IPS DF 6.9 (cell line): ENCODE data around the gene MROH7.

Experiments
- DNase-seq: peaks from one replicate; pipeline ENCODE4 v3.0.0-alpha.2; 2013; ENCODE audit warnings: low read depth, low spot score
- H3K27ac ChIP-seq: one replicate; pipeline ENCODE4 v1.5.1; 2013; ENCODE audit warnings: low read length, control low read depth
- H3K27me3 ChIP-seq: 2 replicates; pipeline ENCODE4 v1.6.1; 2013; ENCODE audit warnings: mild to moderate bottlenecking, low read length; ENCODE audit not compliant: control insufficient read depth, insufficient read depth
- H3K36me3 ChIP-seq: 2 replicates; pipeline ENCODE4 v1.6.1; 2013; ENCODE audit warnings: low read length; ENCODE audit not compliant: control insufficient read depth, insufficient read depth
- H3K4me1 ChIP-seq: 2 replicates; pipeline ENCODE4 v1.6.1; 2013; ENCODE audit warnings: low read length; ENCODE audit not compliant: control insufficient read depth, insufficient read depth
- H3K4me3 ChIP-seq: 2 replicates; pipeline ENCODE4 v1.5.1; 2013; ENCODE audit warnings: mild to moderate bottlenecking, low read length
- H3K9me3 ChIP-seq: 2 replicates; pipeline ENCODE4 v1.6.1; 2013; ENCODE audit warnings: low read length, inconsistent platforms; ENCODE audit not compliant: control insufficient read depth, insufficient read depth
- WGBS: extraction: QIAGEN DNeasy Blood & Tissue Kit; methylation state at CpG from one replicate; pipeline ENCODE4 v1.1.7; 2013; ENCODE audit warnings: mixed read lengths, missing lambda C conversion rate; ENCODE audit not compliant: insufficient read length, insufficient coverage; 5-methylcytosine and 5-hydroxymethylcytosine counted together

MROH7 gene

GRCh38 chr1:54696262-54696661, 54.7 kb downstream of the MROH7 start:
- Histone ChIP-seq H3K27me3 (no peaks in the 10 kb centered on the region), H3K4me1 (no peaks in the 10 kb centered on the region; the same call in 1 of the 2 replicates), H3K9me3 (no peaks in the 10 kb centered on the region), H3K4me3 (no peak overlapping the region), H3K27ac (no peak overlapping the region), H3K36me3 (no peaks in the 10 kb centered on the region)
- no peak for DNase-seq
- 100% methylated on average over 2 of the region's 3 CpGs for WGBS

GRCh38 chr1:54697896-54698295, 56.3 kb downstream of the MROH7 start:
- Histone ChIP-seq H3K4me1 (no peaks in the 10 kb centered on the region; the same call in 1 of the 2 replicates), H3K9me3 (no peaks in the 10 kb centered on the region), H3K27ac (no peak overlapping the region), H3K27me3 (no peaks in the 10 kb centered on the region), H3K4me3 (no peak overlapping the region), H3K36me3 (no peaks in the 10 kb centered on the region)
- WGBS, result no CpG with 5 or more reads among the region's 6 CpGs
- DNase-seq, result no peak

GRCh38 chr1:54698346-54698745, 56.8 kb downstream of the MROH7 start:
- H3K9me3 ChIP-seq, result no peaks in the 10 kb centered on the region
- WGBS, result no CpG with 5 or more reads among the region's 8 CpGs
- H3K27ac ChIP-seq, result no peak overlapping the region
- H3K27me3 ChIP-seq, result no peaks in the 10 kb centered on the region
- H3K4me3 ChIP-seq, result no peak overlapping the region
- H3K36me3 ChIP-seq, result no peaks in the 10 kb centered on the region
- H3K4me1 ChIP-seq, result no peaks in the 10 kb centered on the region; the same call in 1 of the 2 replicates
- DNase-seq, result no peak

GRCh38 chr1:54699936-54700525, 58.4 kb downstream of the MROH7 start:
- Histone ChIP-seq H3K36me3 (no peaks in the 10 kb centered on the region), H3K9me3 (no peaks in the 10 kb centered on the region), H3K27me3 (no peaks in the 10 kb centered on the region), H3K4me3 (no peak overlapping the region), H3K4me1 (no peaks in the 10 kb centered on the region; the same call in 1 of the 2 replicates), H3K27ac (no peak overlapping the region)
- no peak for DNase-seq
- no CpG with 5 or more reads among the region's 11 CpGs for WGBS

GRCh38 chr1:54701066-54701465, 59.5 kb downstream of the MROH7 start:
- WGBS, result no CpG with 5 or more reads among the region's 9 CpGs
- H3K9me3 ChIP-seq, result no peaks in the 10 kb centered on the region
- no peak overlapping the region for H3K4me3 ChIP-seq
- no peaks in the 10 kb centered on the region for H3K27me3 ChIP-seq
- H3K36me3 ChIP-seq, result no peaks in the 10 kb centered on the region
- H3K27ac ChIP-seq, result no peak overlapping the region
- DNase-seq, result no peak
- H3K4me1 ChIP-seq, result no peaks in the 10 kb centered on the region

- H3K4me1 ChIP-seq, result no peaks in the 10 kb centered on the region
- no peak overlapping the region for H3K4me3 ChIP-seq
- no CpG with 5 or more reads among the region's 11 CpGs for whole genome bisulfite sequencing
- no peak for DNase-seq
- H3K27me3 ChIP-seq, result no peaks in the 10 kb centered on the region
- no peaks in the 10 kb centered on the region for H3K9me3 ChIP-seq
- no peak overlapping the region for H3K27ac ChIP-seq
- no peaks in the 10 kb centered on the region for H3K36me3 ChIP-seq
Measured at GRCh38 chr1:54701996-54702395, 60.4 kb downstream of the MROH7 start.

- H3K9me3 ChIP-seq, result no peaks in the 10 kb centered on the region
- H3K27me3 ChIP-seq, result no peaks in the 10 kb centered on the region
- no peak overlapping the region for H3K4me3 ChIP-seq
- no CpG with 5 or more reads among the region's 10 CpGs for WGBS
- DNase-seq, result no peak
- no peaks in the 10 kb centered on the region for H3K4me1 ChIP-seq
- H3K36me3 ChIP-seq, result no peaks in the 10 kb centered on the region
- no peak overlapping the region for H3K27ac ChIP-seq
Measured at GRCh38 chr1:54703471-54703870, 61.9 kb downstream of the MROH7 start.

GRCh38 chr1:54705153-54705552, 63.6 kb downstream of the MROH7 start:
- H3K4me3 ChIP-seq, result no peak overlapping the region
- no peak overlapping the region for H3K27ac ChIP-seq
- H3K4me1 ChIP-seq, result no peaks in the 10 kb centered on the region; the same call in 1 of the 2 replicates
- whole genome bisulfite sequencing, result no CpG with 5 or more reads among the region's 2 CpGs
- no peaks in the 10 kb centered on the region for H3K27me3 ChIP-seq
- no peaks in the 10 kb centered on the region for H3K9me3 ChIP-seq
- DNase-seq, result no peak
- no peaks in the 10 kb centered on the region for H3K36me3 ChIP-seq

GRCh38 chr1:54706419-54706818, 64.8 kb downstream of the MROH7 start:
- WGBS, result no CpG with 5 or more reads among the region's 4 CpGs
- Histone ChIP-seq H3K4me3 (no peak overlapping the region), H3K27ac (no peak overlapping the region), H3K4me1 (no peaks in the 10 kb centered on the region; the same call in 1 of the 2 replicates), H3K9me3 (no peaks in the 10 kb centered on the region), H3K27me3 (no peaks in the 10 kb centered on the region), H3K36me3 (no peaks in the 10 kb centered on the region)
- no peak for DNase-seq

GRCh38 chr1:54708385-54708784, 66.8 kb downstream of the MROH7 start:
- Histone ChIP-seq H3K9me3 (no peaks in the 10 kb centered on the region), H3K36me3 (no peaks in the 10 kb centered on the region), H3K27ac (no peak overlapping the region), H3K4me3 (no peak overlapping the region), H3K27me3 (no peaks in the 10 kb centered on the region), H3K4me1 (no peaks in the 10 kb centered on the region; the same call in 1 of the 2 replicates)
- DNase-seq, result no peak

- WGBS, result no CpG with 5 or more reads among the region's 8 CpGs
- H3K36me3 ChIP-seq, result no peaks in the 10 kb centered on the region
- no peak overlapping the region for H3K27ac ChIP-seq
- H3K9me3 ChIP-seq, result no peaks in the 10 kb centered on the region
- no peaks in the 10 kb centered on the region; the same call in 1 of the 2 replicates for H3K4me1 ChIP-seq
- no peak for DNase-seq
- H3K4me3 ChIP-seq, result no peak overlapping the region
- no peaks in the 10 kb centered on the region for H3K27me3 ChIP-seq
Measured at GRCh38 chr1:54709547-54710292, 68.1 kb downstream of the MROH7 start.
